SU-DHL-6 (cell line): ENCODE measurements around the gene ARL4D.

Source experiments
- H2AFZ ChIP-seq: fragments of 200-600 bp; sonication (generic); 2 replicates; pipeline ENCODE4 v1.6.1; 2014; ENCODE audit warnings: low read depth, mild to moderate bottlenecking, moderate library complexity, mixed read lengths, antibody characterized with exemption, low read length; ENCODE audit not compliant: severe bottlenecking
- H3F3A ChIP-seq: fragments of 200-600 bp; shearing (Covaris generic); 2 replicates; pipeline ENCODE4 v1.6.0; 2016; ENCODE audit warnings: antibody characterized with exemption, mild to moderate bottlenecking; ENCODE audit not compliant: insufficient read depth
- H3K27ac ChIP-seq: fragments of 200-600 bp; sonication (generic); 2 replicates; pipeline ENCODE4 v1.5.1; 2016; ENCODE audit warnings: low read depth, mild to moderate bottlenecking, low read length, moderate library complexity, mixed read lengths
- H3K27me3 ChIP-seq: fragments of 200-600 bp; sonication (generic), shearing (Covaris generic); 2 replicates; pipeline ENCODE4 v1.6.0; 2014; ENCODE audit warnings: mild to moderate bottlenecking, low read length
- H3K36me3 ChIP-seq: fragments of 200-600 bp; sonication (generic); 2 replicates; pipeline ENCODE4 v1.6.1; 2014; ENCODE audit warnings: mild to moderate bottlenecking, low read length, mixed read lengths
- H3K4me2 ChIP-seq: fragments of 300-600, 200-600 bp; shearing (Covaris generic), sonication (generic); 2 replicates; pipeline ENCODE4 v1.6.0; 2014; ENCODE audit warnings: low read length, low read depth, mild to moderate bottlenecking; ENCODE audit not compliant: poor library complexity, severe bottlenecking
- H3K4me3 ChIP-seq: fragments of 200-600 bp; sonication (generic); 2 replicates; pipeline ENCODE4 v1.5.1; 2014; ENCODE audit warnings: antibody characterized with exemption, low read length, mild to moderate bottlenecking, mixed read lengths; ENCODE audit not compliant: insufficient read depth, poor library complexity, severe bottlenecking
- H3K79me2 ChIP-seq: fragments of 200-600 bp; sonication (generic); 2 replicates; pipeline ENCODE4 v1.6.1; 2014; ENCODE audit warnings: mild to moderate bottlenecking, low read length, moderate library complexity; ENCODE audit not compliant: insufficient read depth
- H3K9ac ChIP-seq: fragments of 200-600 bp; sonication (generic); 2 replicates; pipeline ENCODE4 v1.7.0; 2014; ENCODE audit warnings: mild to moderate bottlenecking, low read length
- H3K9me2 ChIP-seq: fragments of 200-600 bp; sonication (generic); replicated peaks from 2 replicates; pipeline ENCODE4 v1.6.1; 2014; ENCODE audit warnings: low read length; ENCODE audit not compliant: insufficient read depth
- H3K9me3 ChIP-seq: fragments of 200-600 bp; sonication (generic); 2 replicates; pipeline ENCODE4 v1.6.1; 2014; ENCODE audit warnings: low read length, mixed read lengths; ENCODE audit not compliant: insufficient read depth
- H4K20me1 ChIP-seq: fragments of 200-600 bp; sonication (generic); 2 replicates; pipeline ENCODE4 v1.6.1; 2014; ENCODE audit warnings: low read depth, mild to moderate bottlenecking, antibody characterized with exemption, low read length, moderate library complexity, mixed read lengths
- EZH2phosphoT487 ChIP-seq: fragments of 200-600 bp; sonication (generic), shearing (Covaris generic); conservative IDR thresholded peaks from 2 replicates; pipeline ENCODE4 v1.6.1; 2018; ENCODE audit warnings: mild to moderate bottlenecking, antibody characterized with exemption, low read length, moderate library complexity, mixed read lengths
- TF ChIP-seq, protein P1 (sequence below): fragments of 200-600 bp; sonication (generic); IDR thresholded peaks from one replicate; pipeline ENCODE4 v1.5.1; 2017; ENCODE audit warnings: antibody characterized with exemption, mild to moderate bottlenecking, low read length, moderate library complexity; ENCODE audit not compliant: insufficient read depth, poor library complexity, severe bottlenecking

Gene ARL4D

DNA sequence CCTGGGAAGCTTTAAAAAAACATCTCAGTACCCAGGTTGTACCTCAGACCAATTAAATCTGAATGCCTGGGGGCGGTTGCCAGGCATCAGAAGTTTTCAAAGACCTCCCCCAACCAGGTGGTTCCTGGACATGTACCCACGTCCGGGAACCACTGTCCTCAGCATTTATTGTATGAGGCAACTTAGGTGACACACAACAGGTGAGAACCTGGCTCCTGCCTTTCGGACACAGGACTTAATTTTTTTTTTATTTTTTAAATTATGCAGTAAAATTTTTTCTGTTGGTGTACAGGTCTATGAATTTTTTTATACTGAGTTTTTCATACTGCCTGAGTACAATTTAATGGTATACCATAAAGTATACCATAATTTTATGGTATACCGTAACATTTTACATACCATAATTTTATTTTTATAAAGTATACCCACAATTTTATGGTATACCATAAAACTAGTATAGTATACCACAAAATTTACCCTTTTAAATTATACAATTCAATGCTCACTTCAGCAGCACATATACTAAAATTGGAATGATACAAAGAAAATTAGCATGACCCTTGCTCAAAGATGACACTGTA lies 46.3 kb downstream of the ARL4D start:
- no peak overlapping the region for H3K4me2 ChIP-seq

DNA sequence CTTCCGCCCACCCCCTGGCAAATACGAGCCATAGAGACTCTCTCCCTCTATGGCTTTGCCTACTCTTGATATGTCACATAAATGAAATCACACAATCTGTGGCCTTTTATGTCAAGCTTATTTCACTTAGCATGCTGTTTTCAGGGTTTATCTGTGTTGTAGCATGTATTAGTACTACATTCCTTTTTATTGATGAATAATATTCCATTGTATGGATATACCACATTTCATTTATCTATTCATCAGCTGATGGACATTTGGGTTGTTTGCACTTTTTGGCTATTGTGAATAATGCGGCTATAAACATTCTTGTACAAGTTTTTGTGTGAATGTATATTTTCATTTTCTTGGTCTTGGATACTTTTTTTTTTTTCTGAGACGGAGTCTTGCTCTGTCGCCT lies 48.0 kb downstream of the ARL4D start:
- TF ChIP-seq, protein P1, sequence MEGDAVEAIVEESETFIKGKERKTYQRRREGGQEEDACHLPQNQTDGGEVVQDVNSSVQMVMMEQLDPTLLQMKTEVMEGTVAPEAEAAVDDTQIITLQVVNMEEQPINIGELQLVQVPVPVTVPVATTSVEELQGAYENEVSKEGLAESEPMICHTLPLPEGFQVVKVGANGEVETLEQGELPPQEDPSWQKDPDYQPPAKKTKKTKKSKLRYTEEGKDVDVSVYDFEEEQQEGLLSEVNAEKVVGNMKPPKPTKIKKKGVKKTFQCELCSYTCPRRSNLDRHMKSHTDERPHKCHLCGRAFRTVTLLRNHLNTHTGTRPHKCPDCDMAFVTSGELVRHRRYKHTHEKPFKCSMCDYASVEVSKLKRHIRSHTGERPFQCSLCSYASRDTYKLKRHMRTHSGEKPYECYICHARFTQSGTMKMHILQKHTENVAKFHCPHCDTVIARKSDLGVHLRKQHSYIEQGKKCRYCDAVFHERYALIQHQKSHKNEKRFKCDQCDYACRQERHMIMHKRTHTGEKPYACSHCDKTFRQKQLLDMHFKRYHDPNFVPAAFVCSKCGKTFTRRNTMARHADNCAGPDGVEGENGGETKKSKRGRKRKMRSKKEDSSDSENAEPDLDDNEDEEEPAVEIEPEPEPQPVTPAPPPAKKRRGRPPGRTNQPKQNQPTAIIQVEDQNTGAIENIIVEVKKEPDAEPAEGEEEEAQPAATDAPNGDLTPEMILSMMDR, result no peak
- TF ChIP-seq EZH2phosphoT487, result no peak
- no peak overlapping the region for H3K4me2 ChIP-seq

More for the DNA sequence above, 46.3 kb downstream of the ARL4D start:
- Histone ChIP-seq H3F3A (no peaks in the 10 kb centered on the region), H3K27me3 (no peaks in the 10 kb centered on the region), H3K9ac (no peak overlapping the region), H3K9me2 (no peaks in the 10 kb centered on the region), H3K79me2 (no peaks in the 10 kb centered on the region), H4K20me1 (no peaks in the 10 kb centered on the region), H2AFZ (no peak overlapping the region), H3K9me3 (no peaks in the 10 kb centered on the region), H3K36me3 (no peaks in the 10 kb centered on the region), H3K4me3 (no peak overlapping the region), H3K27ac (no peak overlapping the region)
- no peak for TF ChIP-seq EZH2phosphoT487
- TF ChIP-seq, protein P1, result no peak

DNA sequence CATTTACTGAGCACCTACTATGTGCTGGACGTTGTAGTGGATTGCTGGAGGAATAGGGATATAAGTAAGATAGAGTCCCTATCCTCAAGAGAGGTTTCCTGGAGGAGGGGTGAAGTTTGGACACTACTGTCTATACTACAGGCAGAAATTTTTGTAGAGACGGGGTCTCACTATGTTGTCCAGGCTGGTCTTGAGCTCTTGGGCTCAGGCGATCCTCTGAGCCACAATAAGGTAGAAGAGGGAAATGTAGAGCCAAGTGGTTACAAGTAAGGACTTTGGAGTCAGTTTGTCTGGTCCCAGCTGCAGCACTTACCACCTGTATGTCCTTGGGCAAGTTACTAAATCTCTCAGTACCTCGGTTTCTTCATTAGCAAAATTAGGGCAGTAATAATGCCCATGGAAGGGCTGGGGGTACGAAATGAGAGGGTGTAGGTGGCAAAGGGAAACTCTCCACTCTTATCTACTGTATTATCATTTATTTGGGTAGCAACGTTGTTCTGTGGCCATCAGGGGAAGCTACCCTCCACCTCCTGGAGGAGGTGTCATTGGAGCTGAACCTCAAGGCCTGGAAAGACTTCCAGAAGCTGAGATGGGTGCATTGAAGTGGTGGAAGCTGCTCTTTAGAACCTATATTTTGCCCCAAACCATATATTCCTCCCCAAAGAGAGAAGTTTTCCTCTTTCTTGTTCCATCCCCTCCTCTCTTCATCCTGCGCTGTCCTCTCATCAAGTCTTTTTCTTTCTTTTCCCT lies 50.1 kb downstream of the ARL4D start:
- Histone ChIP-seq H4K20me1 (no peaks in the 10 kb centered on the region), H3K4me2 (no peak overlapping the region), H3K27me3 (no peaks in the 10 kb centered on the region), H2AFZ (no peak overlapping the region), H3K36me3 (no peaks in the 10 kb centered on the region), H3K27ac (no peak overlapping the region), H3K9ac (no peak overlapping the region), H3K9me3 (no peaks in the 10 kb centered on the region), H3K9me2 (no peaks in the 10 kb centered on the region), H3K4me3 (no peak overlapping the region), H3K79me2 (no peaks in the 10 kb centered on the region), H3F3A (no peaks in the 10 kb centered on the region)
- TF ChIP-seq, protein P1, result no peak

More for the DNA sequence above, 48.0 kb downstream of the ARL4D start:
- Histone ChIP-seq H3K9ac (no peak overlapping the region), H3K27me3 (no peaks in the 10 kb centered on the region), H4K20me1 (no peaks in the 10 kb centered on the region), H3F3A (no peaks in the 10 kb centered on the region), H3K79me2 (no peaks in the 10 kb centered on the region), H3K9me2 (no peaks in the 10 kb centered on the region), H3K9me3 (no peaks in the 10 kb centered on the region), H2AFZ (no peak overlapping the region), H3K36me3 (no peaks in the 10 kb centered on the region), H3K27ac (no peak overlapping the region), H3K4me3 (no peak overlapping the region)
